ENCODE measurements around the gene ELOVL2. TPM values are rescaled to one million over a fixed set of nuclear protein-coding genes. Genes with fewer than 3 reads are reported as not detected.

ELOVL2 gene
- total RNA-seq, 1 experiment from 2014 or later: 0.07 TPM

GRCh38 chr6:11015102-11015501 is 29.0 kb downstream of the ELOVL2 start:
- no peak overlapping the region for H3K27ac ChIP-seq (ENCODE audit: low read depth, low read length)
- POLR2A ChIA-PET: no interaction called here

More at GRCh38 chr6:11015102-11015501, 29.0 kb downstream of the ELOVL2 start:
- no peaks in the 10 kb centered on the region for H3K79me2 ChIP-seq (ENCODE audit: insufficient read depth, low read length)
- DNase-seq (ENCODE audit: low read depth, low spot score): no peak
- RAD21 ChIA-PET (ENCODE audit: low non-redundant PET in 1 of 2, low total read pairs in 2 of 2, uncharacterized antibody in 2 of 2, unreplicated experiment in 2 of 2): no interaction called here
- no peak for ATAC-seq
- no peak overlapping the region for H2AFZ ChIP-seq (ENCODE audit: low read depth, low read length, poor library complexity, severe bottlenecking)
- no peak overlapping the region for H3K4me2 ChIP-seq (ENCODE audit: low read length)
- H3K4me1 ChIP-seq (ENCODE audit: control insufficient read depth in 1 of 2, insufficient read depth in 2 of 2, low read length in 2 of 2): peaks cover 3 to 12% of the 10 kb centered on the region in 2 experiments; a peak in 2 of 4 replicates
- no peaks in the 10 kb centered on the region for H3K36me3 ChIP-seq (ENCODE audit: control insufficient read depth in 1 of 2, insufficient read depth in 2 of 2, low read length in 2 of 2)
- H3K9me2 ChIP-seq (ENCODE audit: insufficient read depth): no peaks in the 10 kb centered on the region
- H3K9me3 ChIP-seq (ENCODE audit: control insufficient read depth in 1 of 2, insufficient read depth in 1 of 2, low read depth in 1 of 2, low read length in 2 of 2): no peaks in the 10 kb centered on the region
- H3K27me3 ChIP-seq (ENCODE audit: insufficient read depth, low read length): no peaks in the 10 kb centered on the region
- CTCF ChIA-PET: no interaction called here
- H4K20me1 ChIP-seq (ENCODE audit: insufficient read depth): no peaks in the 10 kb centered on the region
- TF ChIP-seq SRF (IDR thresholded peaks at IDR 0.05; ENCODE audit: low read depth) (no peak), CTCF (IDR thresholded peaks at IDR 0.05 in 2 of 3, conservative IDR thresholded peaks at IDR 0.05 in 1 of 3; ENCODE audit: borderline replicate concordance in 1 of 3, insufficient read depth in 1 of 3, low read depth in 2 of 3, low read length in 2 of 3) (no peak), EZH2 (IDR thresholded peaks at IDR 0.05) (no peak), JUND (IDR thresholded peaks at IDR 0.05) (no peak), ZFX (IDR thresholded peaks at IDR 0.05) (no peak), ZNF274 (IDR thresholded peaks at IDR 0.05; ENCODE audit: low read depth, low read length) (no peak), FOSL1 (IDR thresholded peaks at IDR 0.05; ENCODE audit: low read depth) (no peak), REST (IDR thresholded peaks at IDR 0.05; ENCODE audit: low read depth) (no peak), ATF3 (IDR thresholded peaks at IDR 0.05) (no peak), SP1 (IDR thresholded peaks at IDR 0.05; ENCODE audit: low read depth) (no peak), CEBPB (IDR thresholded peaks at IDR 0.05; ENCODE audit: low read depth) (no peak), RAD21 (IDR thresholded peaks at IDR 0.05; ENCODE audit: low read depth) (no peak), ELF1 (IDR thresholded peaks at IDR 0.05; ENCODE audit: borderline replicate concordance, low read depth) (no peak), EZH2phosphoT487 (IDR thresholded peaks at IDR 0.05; ENCODE audit: borderline replicate concordance) (no peak), CBX3 (IDR thresholded peaks at IDR 0.05; ENCODE audit: low read depth) (no peak), MAX (IDR thresholded peaks at IDR 0.05) (no peak), EGR1 (IDR thresholded peaks at IDR 0.05; ENCODE audit: low read depth) (no peak), ZBTB33 (IDR thresholded peaks at IDR 0.05; ENCODE audit: extremely low read depth, insufficient replicate concordance, low read length) (no peak), POLR2A (IDR thresholded peaks at IDR 0.05; ENCODE audit: borderline replicate concordance, extremely low read depth, insufficient read depth, insufficient read length) (no peak)
- H3K9ac ChIP-seq (ENCODE audit: low read length): no peak overlapping the region
- no peak overlapping the region for H3K4me3 ChIP-seq (replicated peaks in 1 of 2; ENCODE audit: low read depth in 1 of 2, low read length in 2 of 2)
- no TSS peak for BruUV-seq (replicated peaks)
- intact Hi-C loops (cut with micrococcal nuclease): no loop called here
